Measurements from ENCODE around the gene RPS26. TPM values are rescaled to one million over a fixed set of nuclear protein-coding genes. Genes with fewer than 3 reads are reported as not detected.

Gene RPS26
- total and polyA plus RNA-seq, 9 of the 15 experiments (the other 6 are each of a cell fraction or from before 2014, with no cell fraction given): 70.2 to 1,589 (median 852) TPM

GRCh38 chr12:56040151-56040550, 1.6 kb upstream of the RPS26 start:
- ATAC-seq: no peak
- FAIRE-seq: no peak
- in situ Hi-C loops (cut with MboI): no loop called here
- no peaks in the 10 kb centered on the region for H3K9me3 ChIP-seq (replicated peaks; ENCODE audit: control insufficient read depth, insufficient read depth, low read depth, low read length)
- CTCF ChIA-PET (ENCODE audit: low intra/inter-chr PET ratio): interaction anchor here (2.1 to 2.3 kb wide), 2 partner anchors 44 to 301 kb away, joined by 10 to 20 read pairs; partner anchors contain the start of gene SUOX
- H3K4me3 ChIP-seq: no peak overlapping the region
- peaks cover 3 to 22% of the 10 kb centered on the region in 2 experiments; a peak in 3 of 5 replicates for H3K4me1 ChIP-seq (replicated peaks in 1 of 2; ENCODE audit: control insufficient read depth in 2 of 2, insufficient read depth in 2 of 2, low read length in 2 of 2)
- H3K79me2 ChIP-seq (ENCODE audit: control insufficient read depth, insufficient read depth, low read length): peaks cover 27% of the 10 kb centered on the region
- intact Hi-C loops (cut with micrococcal nuclease): loop anchor here (2.0 to 10.0 kb wide), 4 partner anchors 99 to 213 kb away; partner anchors contain the start of genes DNAJC14, NABP2, PYM1 and RNF41
- no CpG with 5 or more reads among the region's 1 CpG for WGBS (ENCODE audit: insufficient coverage, low coverage, missing lambda C conversion rate)
- peaks cover 57% of the 10 kb centered on the region for H3K36me3 ChIP-seq (ENCODE audit: control insufficient read depth, insufficient read depth, low read length)
- no peak for TF ChIP-seq ZNF197 (CRISPR knock-in tag; IDR thresholded peaks at IDR 0.05; ENCODE audit: low read depth)
- TF ChIP-seq FOXK2 (conservative IDR thresholded peaks at IDR 0.05 in 1 of 2, IDR thresholded peaks at IDR 0.05 in 1 of 2; ENCODE audit: low read depth in 2 of 2): no peak
- no peak for TF ChIP-seq BDP1 (IDR thresholded peaks at IDR 0.05; ENCODE audit: insufficient read depth, insufficient read length)
- no peak for TF ChIP-seq RBM34 (IDR thresholded peaks at IDR 0.05; ENCODE audit: borderline replicate concordance, insufficient read depth, low read length)
- 0 out of 2 replicates have a peak, but pooled peaks have one; percentile 2 for TF ChIP-seq ADNP (tag; IDR thresholded peaks at IDR 0.05)
- no peak for TF ChIP-seq KLF6 (CRISPR knock-in tag; IDR thresholded peaks at IDR 0.05; ENCODE audit: borderline replicate concordance)
- no peak overlapping the region for H2AFZ ChIP-seq (ENCODE audit: low read depth, low read length)
- POLR2A ChIA-PET: interaction anchor here (1.0 to 1.9 kb wide), 7 partner anchors 11 to 301 kb away, joined by 3 to 6 read pairs (median 4); partner anchors contain the start of gene SUOX
- BruUV-seq (replicated peaks): no TSS peak
- no peak overlapping the region for H3K27ac ChIP-seq (ENCODE audit: extremely low read depth, low read depth, low read length)
- no peaks in the 10 kb centered on the region for H3K9me1 ChIP-seq (ENCODE audit: control insufficient read depth, insufficient read depth, low read length)
- peak overlapping the region; percentile 31 to 60; a peak in 2 of 4 replicates for H3K9ac ChIP-seq (ENCODE audit: insufficient read depth in 1 of 2, low read depth in 2 of 2, low read length in 2 of 2)
- no peaks in the 10 kb centered on the region; the same call in 1 of the 2 replicates for H4K20me1 ChIP-seq (replicated peaks; ENCODE audit: control insufficient read depth, insufficient read depth, low read length)
- DNase-seq (ENCODE audit: extremely low read depth in 1 of 4, low spot score in 3 of 4): no peak
- H3K4me2 ChIP-seq (ENCODE audit: insufficient read depth, low read length): no peak overlapping the region
- H3K27me3 ChIP-seq (ENCODE audit: control insufficient read depth in 2 of 2, insufficient read depth in 2 of 2, low read length in 2 of 2): no peaks in the 10 kb centered on the region
